ENCODE data around the gene NAGK. TPM values are rescaled to one million over a fixed set of nuclear protein-coding genes. Genes with fewer than 3 reads are reported as not detected.
A peak's percentile ranks its signal among the peaks of the same experiment; 100 is the strongest.
"Not testable (repeated sequence)": the region's sequence is repeated elsewhere in the genome, so short reads cannot be mapped to it uniquely, and the experiment has no call there.

The NAGK gene
- total and polyA plus RNA-seq, 7 donors: 31.3 to 92.8 (median 40.9) TPM

- WGBS, 3 donors: 79 to 86% (median 86%) methylated on average over 5 of the region's 5 CpGs
- intact Hi-C loops (cut with DNase I): loop anchor here in 1 of 2 donors (5.0 kb wide), 1 partner anchor 83 kb away; no protein-coding TSS in a partner anchor
- Histone ChIP-seq H3K27me3 (ENCODE audit: insufficient read depth in 3 of 3, low read length in 2 of 3) (no peaks in the 10 kb centered on the region), H3K27ac (no peak overlapping the region), H3K36me3 (ENCODE audit: insufficient read depth in 1 of 2, low read depth in 1 of 2) (peaks cover 0 to 17% of the 10 kb centered on the region in 2 donors), H3K4me3 (no peak overlapping the region), H3K4me1 (no peaks in the 10 kb centered on the region), H3K9me3 (no peaks in the 10 kb centered on the region)
- ATAC-seq (no peak), DNase-seq (no peak)
- no peak for TF ChIP-seq CTCF (IDR thresholded peaks at IDR 0.05)
Measured at GRCh38 chr2:71103809-71104208, 35.4 kb downstream of the NAGK start.

GRCh38 chr2:71106463-71106862 is 38.0 kb downstream of the NAGK start:
- H3K4me3 ChIP-seq; H3K4me1 ChIP-seq; DNase-seq; ATAC-seq; H3K9me3 ChIP-seq; H3K27me3 ChIP-seq (ENCODE audit: insufficient read depth in 3 of 3, low read length in 2 of 3); H3K27ac ChIP-seq; intact Hi-C loops (cut with DNase I): not testable (repeated sequence)
- 86 to 88% (median 86%) methylated on average over 6 of the region's 6 CpGs for WGBS, 3 donors
- peaks cover 2 to 33% of the 10 kb centered on the region in 2 donors for H3K36me3 ChIP-seq (ENCODE audit: insufficient read depth in 1 of 2, low read depth in 1 of 2)

GRCh38 chr2:71108091-71108490 is 39.6 kb downstream of the NAGK start:
- no peak for ATAC-seq
- intact Hi-C loops (cut with DNase I): no loop called here
- Histone ChIP-seq H3K9me3 (no peaks in the 10 kb centered on the region), H3K27ac (no peak overlapping the region), H3K27me3 (ENCODE audit: insufficient read depth in 3 of 3, low read length in 2 of 3) (no peaks in the 10 kb centered on the region), H3K36me3 (ENCODE audit: insufficient read depth in 1 of 2, low read depth in 1 of 2) (peaks cover 2 to 36% of the 10 kb centered on the region in 2 donors), H3K4me1 (no peaks in the 10 kb centered on the region), H3K4me3 (no peak overlapping the region)
- no peak for DNase-seq
- TF ChIP-seq CTCF (IDR thresholded peaks at IDR 0.05): no peak
- WGBS, 3 donors: 90 to 94% (median 92%) methylated on average over 2 of the region's 2 CpGs

- Histone ChIP-seq H3K4me3 (no peak overlapping the region), H3K27ac (no peak overlapping the region), H3K4me1 (peaks cover 7% of the 10 kb centered on the region), H3K9me3 (no peaks in the 10 kb centered on the region), H3K36me3 (ENCODE audit: insufficient read depth in 1 of 2, low read depth in 1 of 2) (peaks cover 2 to 60% of the 10 kb centered on the region in 2 donors), H3K27me3 (ENCODE audit: insufficient read depth in 3 of 3, low read length in 2 of 3) (no peaks in the 10 kb centered on the region)
- no peak for DNase-seq
- intact Hi-C loops (cut with DNase I): no loop called here
- ATAC-seq: no peak
- 68 to 85% (median 82%) methylated on average over 1 of the region's 1 CpG for WGBS, 3 donors
- TF ChIP-seq CTCF (IDR thresholded peaks at IDR 0.05): no peak
Measured at GRCh38 chr2:71113843-71114242, 45.4 kb downstream of the NAGK start.

- DNase-seq (no peak), ATAC-seq (peak in 1 of 4 donors; percentile 82)
- Histone ChIP-seq H3K27me3 (ENCODE audit: insufficient read depth in 3 of 3, low read length in 2 of 3) (no peaks in the 10 kb centered on the region), H3K36me3 (ENCODE audit: insufficient read depth in 1 of 2, low read depth in 1 of 2) (peaks cover 0 to 74% of the 10 kb centered on the region in 2 donors), H3K4me3 (no peak overlapping the region), H3K9me3 (no peaks in the 10 kb centered on the region), H3K4me1 (peaks cover 7% of the 10 kb centered on the region), H3K27ac (no peak overlapping the region)
- intact Hi-C loops (cut with DNase I): no loop called here
- no peak for TF ChIP-seq CTCF (IDR thresholded peaks at IDR 0.05)
Measured at GRCh38 chr2:71117063-71117462, 48.6 kb downstream of the NAGK start.

Measured in psoas muscle (tissue), 8 donors.